Esophagus (tissue), 2 donors: ENCODE measurements around the gene TBC1D24. TPM values are rescaled to one million over a fixed set of nuclear protein-coding genes. Genes with fewer than 3 reads are reported as not detected.

Experiments
- H3K27ac ChIP-seq, 2 donors: one replicate each; pipeline ENCODE4 v1.5.1; 2013; ENCODE audit warnings: low read depth in 2 of 2, mild to moderate bottlenecking in 2 of 2, inconsistent platforms in 1 of 2, low read length in 1 of 2, moderate library complexity in 1 of 2
- H3K27me3 ChIP-seq, 2 donors: one replicate each; pipeline ENCODE4 v1.6.1; 2013; ENCODE audit warnings: low read length in 2 of 2, control low read depth in 1 of 2, mild to moderate bottlenecking in 1 of 2; ENCODE audit not compliant: insufficient read depth in 2 of 2, control insufficient read depth in 1 of 2
- H3K36me3 ChIP-seq, 2 donors: one replicate each; pipeline ENCODE4 v1.6.1; 2013; ENCODE audit warnings: low read length in 1 of 2; ENCODE audit not compliant: control insufficient read depth in 2 of 2, insufficient read depth in 2 of 2
- H3K4me1 ChIP-seq, 2 donors: one replicate each; pipeline ENCODE4 v1.6.1; 2013; ENCODE audit warnings: low read length in 1 of 2; ENCODE audit not compliant: control insufficient read depth in 2 of 2, insufficient read depth in 2 of 2
- H3K4me3 ChIP-seq, 2 donors: one replicate each; pipeline ENCODE4 v1.5.1; 2013; ENCODE audit warnings: low read length in 2 of 2, mild to moderate bottlenecking in 2 of 2, low read depth in 1 of 2, moderate library complexity in 1 of 2
- H3K9me3 ChIP-seq, 2 donors: one replicate each; pipeline ENCODE4 v1.6.1; 2013; ENCODE audit warnings: mild to moderate bottlenecking in 2 of 2, low read depth in 1 of 2, low read length in 1 of 2, moderate library complexity in 1 of 2; ENCODE audit not compliant: control insufficient read depth in 2 of 2, insufficient read depth in 1 of 2
- WGBS, 2 donors: extraction: QIAGEN DNeasy Blood & Tissue Kit; methylation state at CpG; one replicate each; pipeline ENCODE4 v1.1.7; 2013; 5-methylcytosine and 5-hydroxymethylcytosine counted together
- polyA plus RNA-seq, 2 donors: library from polyadenylated mRNA; stranded (reverse); fragments of 200-250 nt; gene quantifications; one replicate each; pipeline ENCODE4 v1.2.3, GENCODE V29; 2013
- donor health status: healthy with polysubstance abuse.
- donor health status: Bipolar disorder and iron deficiency.

The TBC1D24 gene
- 1 to 10 TPM; 1.3 to 2.8 TPM for polyA plus RNA-seq

- WGBS, 2 donors = 1% methylated on average over 42 to 77 of the region's 77 CpGs
- Histone ChIP-seq H3K4me3 (peak within 1 kb of the TSS; percentile 46 to 69), H3K4me1 (peaks cover 8 to 25% of the 10 kb centered on the region in 2 donors)
These were observed at the start of gene TBC1D24 for GRCh38 chr16:2474877-2475412. TBC1D24 (plus strand) TSS chr16:2475127; CDS start chr16:2496149, 21,022 bp downstream.

GRCh38 chr16:2425825-2426430, 49.0 kb upstream of the TBC1D24 start:
- Histone ChIP-seq H3K27me3 (no peaks in the 10 kb centered on the region), H3K4me3 (no peak overlapping the region), H3K9me3 (no peaks in the 10 kb centered on the region), H3K36me3 (no peaks in the 10 kb centered on the region), H3K4me1 (peaks cover 0 to 6% of the 10 kb centered on the region in 2 donors), H3K27ac (no peak overlapping the region)
- whole genome bisulfite sequencing, 2 donors = 92 to 93% methylated on average over 13 of the region's 13 CpGs

More at GRCh38 chr16:2474877-2475412, at the start of gene TBC1D24:
- peaks cover 0 to 4% of the 10 kb centered on the region in 2 donors for H3K27me3 ChIP-seq
- peak within 1 kb of the TSS; percentile 36 to 74 for H3K27ac ChIP-seq
- H3K9me3 ChIP-seq = no peaks in the 10 kb centered on the region
- H3K36me3 ChIP-seq = no peaks in the 10 kb centered on the region

GRCh38 chr16:2426941-2427361, 48.0 kb upstream of the TBC1D24 start:
- H3K9me3 ChIP-seq = no peaks in the 10 kb centered on the region
- 93% methylated on average over 6 of the region's 6 CpGs for WGBS, 2 donors
- H3K27me3 ChIP-seq = no peaks in the 10 kb centered on the region
- H3K4me3 ChIP-seq = no peak overlapping the region
- H3K27ac ChIP-seq = no peak overlapping the region
- H3K4me1 ChIP-seq = peaks cover 0 to 6% of the 10 kb centered on the region in 2 donors
- no peaks in the 10 kb centered on the region for H3K36me3 ChIP-seq

- H3K4me3 ChIP-seq = no peak overlapping the region
- H3K27me3 ChIP-seq = no peaks in the 10 kb centered on the region
- WGBS, 2 donors = 74 to 76% methylated on average over 4 of the region's 4 CpGs
- peaks cover 0 to 2% of the 10 kb centered on the region in 2 donors for H3K36me3 ChIP-seq
- H3K4me1 ChIP-seq = peaks cover 0 to 6% of the 10 kb centered on the region in 2 donors
- H3K27ac ChIP-seq = no peak overlapping the region
- no peaks in the 10 kb centered on the region for H3K9me3 ChIP-seq
These were observed 47.4 kb upstream of the TBC1D24 start for GRCh38 chr16:2427526-2427925.

GRCh38 chr16:2428051-2428783, 46.7 kb upstream of the TBC1D24 start:
- 32% methylated on average over 28 of the region's 28 CpGs for WGBS, 2 donors
- Histone ChIP-seq H3K9me3 (no peaks in the 10 kb centered on the region), H3K4me3 (peak overlapping the region; percentile 64 to 89), H3K4me1 (peaks cover 0 to 6% of the 10 kb centered on the region in 2 donors), H3K27me3 (no peaks in the 10 kb centered on the region), H3K27ac (peak overlapping the region; percentile 50 to 60), H3K36me3 (peaks cover 0 to 8% of the 10 kb centered on the region in 2 donors)

GRCh38 chr16:2428784-2429033, 46.2 kb upstream of the TBC1D24 start:
- peaks cover 0 to 8% of the 10 kb centered on the region in 2 donors for H3K36me3 ChIP-seq
- no peaks in the 10 kb centered on the region for H3K9me3 ChIP-seq
- H3K4me3 ChIP-seq = peak overlapping the region; percentile 64 to 89
- peak overlapping the region; percentile 50 to 60 for H3K27ac ChIP-seq
- WGBS, 2 donors = 1% methylated on average over 23 to 24 of the region's 24 CpGs
- no peaks in the 10 kb centered on the region for H3K27me3 ChIP-seq
- H3K4me1 ChIP-seq = peaks cover 0 to 6% of the 10 kb centered on the region in 2 donors

GRCh38 chr16:2429034-2429770, 45.7 kb upstream of the TBC1D24 start, which contains the start of gene CCNF:
CCNF (plus strand) TSS chr16:2429447; CDS start chr16:2429482, 35 bp downstream.
- Histone ChIP-seq H3K4me3 (peak within 1 kb of the TSS; percentile 64 to 89), H3K27ac (peak within 1 kb of the TSS; percentile 56 to 65), H3K27me3 (no peaks in the 10 kb centered on the region), H3K4me1 (peaks cover 0 to 6% of the 10 kb centered on the region in 2 donors), H3K36me3 (peaks cover 0 to 8% of the 10 kb centered on the region in 2 donors), H3K9me3 (no peaks in the 10 kb centered on the region)
- 0 to 1% methylated on average over 80 to 103 of the region's 103 CpGs for WGBS, 2 donors

- Histone ChIP-seq H3K9me3 (no peaks in the 10 kb centered on the region), H3K27ac (peak overlapping the region in 1 of 2 donors; percentile 65), H3K4me1 (peaks cover 0 to 6% of the 10 kb centered on the region in 2 donors), H3K27me3 (no peaks in the 10 kb centered on the region), H3K4me3 (peak overlapping the region; percentile 64 to 88), H3K36me3 (peaks cover 0 to 8% of the 10 kb centered on the region in 2 donors)
- WGBS, 2 donors = 4% methylated on average over 46 of the region's 46 CpGs
These were observed 44.9 kb upstream of the TBC1D24 start for GRCh38 chr16:2429771-2430663.
